K562 (cell line): ENCODE results near the gene NR5A2. TPM values are rescaled to one million over a fixed set of nuclear protein-coding genes. Genes with fewer than 3 reads are reported as not detected.

ENCODE experiments used
- ASH1L ChIP-seq: fragments of 450-650 bp; IDR thresholded peaks from 2 replicates; pipeline ENCODE4 v1.6.1; 2018; ENCODE audit warnings: borderline replicate concordance, mild to moderate bottlenecking, low read depth; ENCODE audit not compliant: partially characterized antibody
- CHCHD3 ChIP-seq: fragments of 250-450 bp; sonication (Bioruptor Pico); IDR thresholded peaks from 2 replicates; pipeline ENCODE4 v2.1.2; 2022; ENCODE audit warnings: mild to moderate bottlenecking
- DACH1 ChIP-seq: fragments of 450-650 bp; IDR thresholded peaks from 2 replicates; pipeline ENCODE4 v1.6.1; 2018; ENCODE audit not compliant: partially characterized antibody
- HMGN3 ChIP-seq: IDR thresholded peaks from 2 replicates; pipeline ENCODE4 v1.6.1; 2011; ENCODE audit warnings: borderline replicate concordance, low read depth, mild to moderate bottlenecking, mixed read lengths, low read length; ENCODE audit not compliant: insufficient read length; ENCODE audit errors: extremely low read depth
- NELFE ChIP-seq: IDR thresholded peaks from 2 replicates; pipeline ENCODE4 v1.6.1; 2011; ENCODE audit warnings: mild to moderate bottlenecking; ENCODE audit not compliant: insufficient read depth, insufficient read length
- REST ChIP-seq, 2 experiments: fragments of 450-650 bp; formaldehyde crosslinking in 1 of 2; IDR thresholded peaks; 2 replicates each; pipeline versions ENCODE4 v1.4.0 to v1.6.1; 2014 to 2020; ENCODE audit warnings: mild to moderate bottlenecking in 2 of 2, borderline replicate concordance in 1 of 2, low read depth in 1 of 2
- RNF2 ChIP-seq: sonication (generic); IDR thresholded peaks from 2 replicates; pipeline ENCODE4 v1.6.1; 2016
- TAL1 ChIP-seq: fragments of 450-650 bp; IDR thresholded peaks from 2 replicates; pipeline ENCODE4 v1.6.1; 2016; ENCODE audit warnings: mild to moderate bottlenecking
- XRCC4 ChIP-seq: IDR thresholded peaks from one replicate; pipeline ENCODE4 v1.6.1; 2011; ENCODE audit not compliant: insufficient read depth, insufficient read length; ENCODE audit errors: extremely low read depth
- ZNF655 ChIP-seq: fragments of 250-450 bp; sonication (Bioruptor Pico); IDR thresholded peaks from 2 replicates; pipeline ENCODE4 v1.5.0; 2021
- ZNF699 ChIP-seq: fragments of 250-450 bp; sonication (Bioruptor Pico); IDR thresholded peaks from 2 replicates; pipeline ENCODE4 v1.8.0; 2021; ENCODE audit warnings: mild to moderate bottlenecking, moderate library complexity; ENCODE audit not compliant: insufficient replicate concordance
- ZNF79 ChIP-seq: fragments of 250-450 bp; sonication (Bioruptor Pico); IDR thresholded peaks from 2 replicates; pipeline ENCODE4 v1.4.0; 2020; ENCODE audit warnings: low read depth, mild to moderate bottlenecking, moderate library complexity
- polyA plus RNA-seq, 8 experiments: library from polyadenylated mRNA; depleted of rRNA in 4 of 8; stranded (reverse) in 5 of 8; unstranded in 3 of 8; fragments of >200 nt; fragmentation: Nextera tagmentation in 2 of 8; fragmentation: Illumina TruSeq in 1 of 8; extraction: Ambion mirVana in 2 of 8; extraction: Trizol in 1 of 8; gene quantifications; 2 replicates each; pipeline versions ENCODE4 v1.2.1 to v1.2.3, GENCODE V29; 2011 to 2014; ENCODE audit warnings: inconsistent platforms in 1 of 8, missing spikeins in 1 of 8
- total RNA-seq, 7 experiments: library from RNA; depleted of rRNA in 6 of 7; stranded (reverse); fragments of >200 nt in 6 of 7; fragmentation: Illumina TruSeq in 2 of 7; extraction: Trizol in 2 of 7; gene quantifications; 2 replicates each; pipeline versions ENCODE4 v1.2.1 to v1.2.3, GENCODE V29; 2011 to 2021; ENCODE audit warnings: low replicate concordance in 1 of 7
- TF ChIP-seq, protein P1 (sequence below): fragments of 250-450 bp; sonication (Bioruptor Pico); IDR thresholded peaks from 2 replicates; pipeline ENCODE4 v1.4.0; 2020; ENCODE audit warnings: mild to moderate bottlenecking
- TF ChIP-seq, protein P2 (sequence below): IDR thresholded peaks from 2 replicates; pipeline ENCODE4 v1.6.1; 2012; ENCODE audit warnings: low read depth, low read length, improper control_type of control experiment, borderline replicate concordance

NR5A2 gene
- total and polyA plus RNA-seq, 9 of the 15 experiments (the other 6 are each of a cell fraction or from before 2014, with no cell fraction given): 0.13 to 0.40 (median 0.29) TPM

GRCh38 chr1:200154069-200154767 is 126.7 kb downstream of the NR5A2 start (continued):
- TF ChIP-seq TAL1 (peak; percentile 95), HMGN3 (peak; percentile 84), ASH1L (no peak), CHCHD3 (no peak), DACH1 (no peak), REST (IDR thresholded peaks at IDR 0.05; ENCODE audit: borderline replicate concordance) (peak; percentile 40; the same call in 1 of the 2 replicates), REST (CRISPR knock-in tag; IDR thresholded peaks at IDR 0.05; ENCODE audit: low read depth) (0 out of 2 replicates have a peak, but pooled peaks have one; percentile 20), NELFE (no peak), ZNF699 (CRISPR knock-in tag) (no peak), XRCC4 (no peak), ZNF79 (CRISPR knock-in tag) (no peak; the same call in 1 of the 2 replicates), ZNF655 (CRISPR knock-in tag) (no peak), RNF2 (peak; percentile 98)
- TF ChIP-seq, protein P1, sequence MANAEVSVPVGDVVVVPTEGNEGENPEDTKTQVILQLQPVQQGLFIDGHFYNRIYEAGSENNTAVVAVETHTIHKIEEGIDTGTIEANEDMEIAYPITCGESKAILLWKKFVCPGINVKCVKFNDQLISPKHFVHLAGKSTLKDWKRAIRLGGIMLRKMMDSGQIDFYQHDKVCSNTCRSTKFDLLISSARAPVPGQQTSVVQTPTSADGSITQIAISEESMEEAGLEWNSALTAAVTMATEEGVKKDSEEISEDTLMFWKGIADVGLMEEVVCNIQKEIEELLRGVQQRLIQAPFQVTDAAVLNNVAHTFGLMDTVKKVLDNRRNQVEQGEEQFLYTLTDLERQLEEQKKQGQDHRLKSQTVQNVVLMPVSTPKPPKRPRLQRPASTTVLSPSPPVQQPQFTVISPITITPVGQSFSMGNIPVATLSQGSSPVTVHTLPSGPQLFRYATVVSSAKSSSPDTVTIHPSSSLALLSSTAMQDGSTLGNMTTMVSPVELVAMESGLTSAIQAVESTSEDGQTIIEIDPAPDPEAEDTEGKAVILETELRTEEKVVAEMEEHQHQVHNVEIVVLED (CRISPR knock-in tag): no peak
- TF ChIP-seq, protein P2, sequence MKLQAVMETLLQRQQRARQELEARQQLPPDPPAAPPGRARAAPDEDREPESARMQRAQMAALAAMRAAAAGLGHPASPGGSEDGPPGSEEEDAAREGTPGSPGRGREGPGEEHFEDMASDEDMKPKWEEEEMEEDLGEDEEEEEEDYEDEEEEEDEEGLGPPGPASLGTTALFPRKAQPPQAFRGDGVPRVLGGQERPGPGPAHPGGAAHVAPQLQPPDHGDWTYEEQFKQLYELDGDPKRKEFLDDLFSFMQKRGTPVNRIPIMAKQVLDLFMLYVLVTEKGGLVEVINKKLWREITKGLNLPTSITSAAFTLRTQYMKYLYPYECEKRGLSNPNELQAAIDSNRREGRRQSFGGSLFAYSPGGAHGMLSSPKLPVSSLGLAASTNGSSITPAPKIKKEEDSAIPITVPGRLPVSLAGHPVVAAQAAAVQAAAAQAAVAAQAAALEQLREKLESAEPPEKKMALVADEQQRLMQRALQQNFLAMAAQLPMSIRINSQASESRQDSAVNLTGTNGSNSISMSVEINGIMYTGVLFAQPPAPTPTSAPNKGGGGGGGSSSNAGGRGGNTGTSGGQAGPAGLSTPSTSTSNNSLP: peak; percentile 70
